Neural progenitor cell (in vitro differentiated cells): ENCODE data around the gene COG2. TPM values are rescaled to one million over a fixed set of nuclear protein-coding genes. Genes with fewer than 3 reads are reported as not detected.

Source experiments
- DNase-seq: peaks from one replicate; pipeline ENCODE4 v3.0.0-alpha.2; 2016; ENCODE audit warnings: low spot score
- H2AFZ ChIP-seq: fragments of 200-600 bp; sonication (generic); replicated peaks from 2 replicates; pipeline ENCODE4 v1.6.1; 2016; ENCODE audit warnings: antibody characterized with exemption
- H3F3A ChIP-seq: fragments of 200-600 bp; sonication (generic); 2 replicates; pipeline ENCODE4 v1.6.1; 2016; ENCODE audit warnings: antibody characterized with exemption, low read depth
- H3K27ac ChIP-seq: fragments of 200-600 bp; sonication (generic); 2 replicates; pipeline ENCODE4 v1.5.1; 2016; ENCODE audit warnings: mild to moderate bottlenecking
- H3K27me3 ChIP-seq: fragments of 200-600 bp; sonication (generic); 2 replicates; pipeline ENCODE4 v1.6.1; 2016; ENCODE audit warnings: mild to moderate bottlenecking, moderate library complexity
- H3K36me3 ChIP-seq: fragments of 200-600 bp; sonication (generic); 2 replicates; pipeline ENCODE4 v1.5.1; 2016
- H3K4me1 ChIP-seq: fragments of 200-600 bp; sonication (generic); 2 replicates; pipeline ENCODE4 v1.6.1; 2016; ENCODE audit warnings: mixed run types
- H3K4me2 ChIP-seq: fragments of 200-600 bp; sonication (generic); 2 replicates; pipeline ENCODE4 v1.6.1; 2016
- H3K4me3 ChIP-seq: fragments of 200-600 bp; sonication (generic); 2 replicates; pipeline ENCODE4 v1.5.1; 2016
- H3K79me2 ChIP-seq: fragments of 200-600 bp; sonication (generic); 2 replicates; pipeline ENCODE4 v1.6.1; 2016; ENCODE audit warnings: low read depth
- H3K9ac ChIP-seq: fragments of 200-600 bp; sonication (generic); 2 replicates; pipeline ENCODE4 v1.6.1; 2016
- H3K9me3 ChIP-seq: fragments of 200-600 bp; sonication (generic); 2 replicates; pipeline ENCODE4 v1.5.1; 2016; ENCODE audit warnings: low read depth
- H4K20me1 ChIP-seq: fragments of 200-600 bp; sonication (generic); 2 replicates; pipeline ENCODE4 v1.6.1; 2016; ENCODE audit warnings: low read depth
- H3K27ac Mint-ChIP-seq: 3 replicates; pipeline ENCODE4 v1.8.0; 2021; ENCODE audit warnings: mixed read lengths
- H3K27me3 Mint-ChIP-seq: 2 replicates; pipeline ENCODE4 v1.8.0; 2022; ENCODE audit warnings: low read depth, mild to moderate bottlenecking, inconsistent platforms, moderate library complexity, mixed read lengths; ENCODE audit not compliant: insufficient read depth
- H3K36me3 Mint-ChIP-seq: 3 replicates; pipeline ENCODE4 v1.8.0; 2021; ENCODE audit warnings: mixed read lengths
- H3K4me1 Mint-ChIP-seq: 3 replicates; pipeline ENCODE4 v1.8.0; 2021; ENCODE audit warnings: mixed read lengths
- H3K4me3 Mint-ChIP-seq: 3 replicates; pipeline ENCODE4 v1.8.0; 2021; ENCODE audit warnings: mild to moderate bottlenecking, moderate library complexity, mixed read lengths
- H3K9me3 Mint-ChIP-seq: 3 replicates; pipeline ENCODE4 v1.8.0; 2020; ENCODE audit warnings: mixed read lengths
- EZH2 ChIP-seq: fragments of 200-600 bp; sonication (generic); IDR thresholded peaks from 2 replicates; pipeline ENCODE4 v1.6.1; 2017; ENCODE audit warnings: antibody characterized with exemption, mild to moderate bottlenecking, moderate library complexity
- EZH2phosphoT487 ChIP-seq: fragments of 200-600 bp; sonication (generic); IDR thresholded peaks from 2 replicates; pipeline ENCODE4 v1.6.1; 2017; ENCODE audit warnings: antibody characterized with exemption
- total RNA-seq: library from RNA; depleted of rRNA; stranded (reverse); fragments of >200 nt; gene quantifications from 2 replicates; pipeline ENCODE4 v1.2.3, GENCODE V29; 2015; ENCODE audit warnings: low replicate concordance
- TF ChIP-seq, protein P1 (sequence below): fragments of 200-600 bp; sonication (generic); IDR thresholded peaks from 2 replicates; pipeline ENCODE4 v1.5.1; 2017; ENCODE audit warnings: antibody characterized with exemption, mild to moderate bottlenecking

The COG2 gene
- total RNA-seq, 1 donor from 2014 or later = 38.9 TPM

- H3K9me3 Mint-ChIP-seq = no peaks in the 10 kb centered on the region
- Histone ChIP-seq H3K79me2 (no peaks in the 10 kb centered on the region), H3K27ac (no peak overlapping the region), H3K27me3 (no peaks in the 10 kb centered on the region), H3K4me1 (peaks cover 7% of the 10 kb centered on the region), H3F3A (no peaks in the 10 kb centered on the region), H3K9ac (no peak overlapping the region), H2AFZ (no peak overlapping the region), H3K36me3 (no peaks in the 10 kb centered on the region), H3K9me3 (no peaks in the 10 kb centered on the region), H3K4me2 (no peak overlapping the region), H3K4me3 (no peak overlapping the region), H4K20me1 (no peaks in the 10 kb centered on the region)
- H3K4me1 Mint-ChIP-seq = peaks cover 29% of the 10 kb centered on the region
- H3K36me3 Mint-ChIP-seq = no peaks in the 10 kb centered on the region
- no peak for DNase-seq
- H3K27ac Mint-ChIP-seq = peak overlapping the region; percentile 31
- H3K4me3 Mint-ChIP-seq = no peak overlapping the region
- peaks cover 10% of the 10 kb centered on the region for H3K27me3 Mint-ChIP-seq
- TF ChIP-seq, protein P1, sequence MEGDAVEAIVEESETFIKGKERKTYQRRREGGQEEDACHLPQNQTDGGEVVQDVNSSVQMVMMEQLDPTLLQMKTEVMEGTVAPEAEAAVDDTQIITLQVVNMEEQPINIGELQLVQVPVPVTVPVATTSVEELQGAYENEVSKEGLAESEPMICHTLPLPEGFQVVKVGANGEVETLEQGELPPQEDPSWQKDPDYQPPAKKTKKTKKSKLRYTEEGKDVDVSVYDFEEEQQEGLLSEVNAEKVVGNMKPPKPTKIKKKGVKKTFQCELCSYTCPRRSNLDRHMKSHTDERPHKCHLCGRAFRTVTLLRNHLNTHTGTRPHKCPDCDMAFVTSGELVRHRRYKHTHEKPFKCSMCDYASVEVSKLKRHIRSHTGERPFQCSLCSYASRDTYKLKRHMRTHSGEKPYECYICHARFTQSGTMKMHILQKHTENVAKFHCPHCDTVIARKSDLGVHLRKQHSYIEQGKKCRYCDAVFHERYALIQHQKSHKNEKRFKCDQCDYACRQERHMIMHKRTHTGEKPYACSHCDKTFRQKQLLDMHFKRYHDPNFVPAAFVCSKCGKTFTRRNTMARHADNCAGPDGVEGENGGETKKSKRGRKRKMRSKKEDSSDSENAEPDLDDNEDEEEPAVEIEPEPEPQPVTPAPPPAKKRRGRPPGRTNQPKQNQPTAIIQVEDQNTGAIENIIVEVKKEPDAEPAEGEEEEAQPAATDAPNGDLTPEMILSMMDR = no peak
- TF ChIP-seq EZH2phosphoT487 (no peak), EZH2 (no peak)
Measured at GRCh38 chr1:230701895-230702768, 59.9 kb downstream of the COG2 start.

DNA sequence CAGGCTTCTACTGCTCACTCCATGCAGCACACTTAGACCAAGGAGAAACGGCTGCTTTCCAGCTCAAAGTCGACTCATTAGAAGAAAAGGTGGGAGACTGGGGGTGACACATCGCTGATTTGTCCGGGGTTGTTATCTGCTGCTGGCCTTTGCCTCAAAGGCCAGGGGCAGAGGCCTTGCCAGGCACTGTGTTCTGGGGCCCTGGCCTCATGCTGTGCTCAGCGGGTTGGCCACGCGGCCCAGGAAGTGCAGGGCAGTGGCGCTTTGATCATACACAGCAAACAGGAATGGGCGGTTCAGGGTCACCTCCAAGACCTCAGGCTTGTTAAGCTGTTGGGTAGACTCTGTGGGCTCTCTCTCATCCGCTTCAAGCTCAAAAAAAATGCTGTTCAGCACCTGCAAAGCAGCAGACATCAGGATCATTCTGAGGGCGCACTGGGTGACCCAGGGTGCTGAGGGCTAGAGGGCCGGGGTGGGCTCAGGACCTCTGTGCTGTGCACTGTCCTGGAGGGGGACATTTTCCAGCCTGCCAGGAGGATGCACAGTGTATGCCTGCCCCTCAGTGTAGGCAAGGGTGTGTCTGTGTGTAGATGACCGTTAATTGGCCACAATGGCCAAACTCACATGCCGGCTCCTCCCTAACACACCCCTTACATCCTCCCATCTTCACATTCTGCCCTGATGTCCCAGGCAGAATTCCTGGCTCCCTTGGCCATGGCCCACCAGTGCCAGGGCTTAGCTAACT lies 60.8 kb downstream of the COG2 start:
- H3K36me3 Mint-ChIP-seq = no peaks in the 10 kb centered on the region
- Histone ChIP-seq H3K36me3 (no peaks in the 10 kb centered on the region), H3K27me3 (no peaks in the 10 kb centered on the region), H3F3A (no peaks in the 10 kb centered on the region), H2AFZ (no peak overlapping the region), H3K9ac (no peak overlapping the region), H3K27ac (no peak overlapping the region), H4K20me1 (no peaks in the 10 kb centered on the region), H3K4me2 (no peak overlapping the region), H3K4me3 (no peak overlapping the region), H3K4me1 (peaks cover 7% of the 10 kb centered on the region), H3K79me2 (no peaks in the 10 kb centered on the region), H3K9me3 (no peaks in the 10 kb centered on the region)
- H3K27me3 Mint-ChIP-seq = peaks cover 6% of the 10 kb centered on the region
- no peaks in the 10 kb centered on the region for H3K9me3 Mint-ChIP-seq
- H3K4me3 Mint-ChIP-seq = peak overlapping the region; percentile 62
- TF ChIP-seq EZH2phosphoT487 (no peak), EZH2 (no peak)
- TF ChIP-seq, protein P1 = no peak
- H3K4me1 Mint-ChIP-seq = peaks cover 31% of the 10 kb centered on the region
- peak; percentile 14 for DNase-seq
- H3K27ac Mint-ChIP-seq = peak overlapping the region; percentile 61

- no peak for DNase-seq
- H3K4me3 ChIP-seq = no peak overlapping the region
- H3K9me3 ChIP-seq = no peaks in the 10 kb centered on the region
- H3K27me3 ChIP-seq = no peaks in the 10 kb centered on the region
- TF ChIP-seq EZH2 (no peak), EZH2phosphoT487 (no peak)
- TF ChIP-seq, protein P1 = no peak
- H3F3A ChIP-seq = no peaks in the 10 kb centered on the region
- no peaks in the 10 kb centered on the region for H3K36me3 ChIP-seq
- H2AFZ ChIP-seq = no peak overlapping the region
- H3K4me3 Mint-ChIP-seq = no peak overlapping the region
- H3K4me1 ChIP-seq = peaks cover 7% of the 10 kb centered on the region
- H3K9ac ChIP-seq = no peak overlapping the region
- no peaks in the 10 kb centered on the region for H4K20me1 ChIP-seq
- no peaks in the 10 kb centered on the region for H3K36me3 Mint-ChIP-seq
- H3K27ac Mint-ChIP-seq = no peak overlapping the region
- no peak overlapping the region for H3K4me2 ChIP-seq
- H3K9me3 Mint-ChIP-seq = no peaks in the 10 kb centered on the region
- peaks cover 36% of the 10 kb centered on the region for H3K4me1 Mint-ChIP-seq
- H3K27ac ChIP-seq = no peak overlapping the region
- no peaks in the 10 kb centered on the region for H3K79me2 ChIP-seq
- H3K27me3 Mint-ChIP-seq = peaks cover 9% of the 10 kb centered on the region
Measured at GRCh38 chr1:230703679-230704385, 61.6 kb downstream of the COG2 start.
